ENCODE results near the gene KLHL6. TPM values are rescaled to one million over a fixed set of nuclear protein-coding genes. Genes with fewer than 3 reads are reported as not detected.

KLHL6 gene
- total RNA-seq, 6 donors from 2014 or later: 15.2 to 77.5 (median 25.6) TPM

DNA sequence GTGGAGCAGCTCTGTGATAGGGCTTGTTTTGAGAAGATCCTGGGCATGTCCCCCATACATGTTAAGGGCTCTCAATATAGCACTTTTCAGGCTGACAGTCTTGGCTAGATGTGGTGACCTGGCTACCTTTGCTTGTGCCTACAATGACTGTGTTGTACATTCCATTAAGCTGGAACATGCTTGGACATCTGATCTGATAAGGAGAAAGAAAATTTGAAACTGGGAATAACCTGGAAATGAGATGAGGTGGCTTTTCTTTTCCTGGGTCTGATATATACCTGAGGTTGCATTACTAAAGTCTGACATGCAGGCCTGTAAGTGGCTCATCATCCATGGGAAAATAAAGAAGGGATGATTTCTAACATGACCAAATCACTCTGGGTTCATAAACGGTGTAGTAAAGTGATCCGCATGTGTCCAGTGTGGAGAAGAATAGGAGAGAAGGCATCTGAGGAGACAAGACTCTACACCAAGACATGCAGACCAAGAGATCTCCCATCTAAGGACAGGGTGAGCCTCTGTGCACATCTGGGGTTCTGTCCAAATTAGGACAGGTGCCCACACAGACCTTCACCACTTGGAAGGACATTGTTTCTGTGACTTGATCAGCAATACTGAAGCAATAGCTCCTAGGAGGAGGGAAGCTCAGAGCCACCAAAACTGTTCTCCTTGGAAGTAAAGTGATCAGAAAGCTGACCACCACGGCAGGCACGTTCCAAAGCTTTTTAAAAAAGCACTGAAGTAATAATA, 62.0 kb downstream of the KLHL6 start:
- Histone ChIP-seq H3K27me3 (no peaks in the 10 kb centered on the region), H3K27ac (no peak overlapping the region), H3K4me3 (no peak overlapping the region), H3K4me1 (peaks cover 2 to 25% (median 6%) of the 10 kb centered on the region in 4 donors), H3K9me3 (no peaks in the 10 kb centered on the region), H3K36me3 (peaks cover 0 to 18% (median 3%) of the 10 kb centered on the region in 4 donors)
- TF ChIP-seq EP300 (IDR thresholded peaks at IDR 0.05): no peak
- no peak for TF ChIP-seq POLR2A (IDR thresholded peaks at IDR 0.05)
- TF ChIP-seq, protein P1, sequence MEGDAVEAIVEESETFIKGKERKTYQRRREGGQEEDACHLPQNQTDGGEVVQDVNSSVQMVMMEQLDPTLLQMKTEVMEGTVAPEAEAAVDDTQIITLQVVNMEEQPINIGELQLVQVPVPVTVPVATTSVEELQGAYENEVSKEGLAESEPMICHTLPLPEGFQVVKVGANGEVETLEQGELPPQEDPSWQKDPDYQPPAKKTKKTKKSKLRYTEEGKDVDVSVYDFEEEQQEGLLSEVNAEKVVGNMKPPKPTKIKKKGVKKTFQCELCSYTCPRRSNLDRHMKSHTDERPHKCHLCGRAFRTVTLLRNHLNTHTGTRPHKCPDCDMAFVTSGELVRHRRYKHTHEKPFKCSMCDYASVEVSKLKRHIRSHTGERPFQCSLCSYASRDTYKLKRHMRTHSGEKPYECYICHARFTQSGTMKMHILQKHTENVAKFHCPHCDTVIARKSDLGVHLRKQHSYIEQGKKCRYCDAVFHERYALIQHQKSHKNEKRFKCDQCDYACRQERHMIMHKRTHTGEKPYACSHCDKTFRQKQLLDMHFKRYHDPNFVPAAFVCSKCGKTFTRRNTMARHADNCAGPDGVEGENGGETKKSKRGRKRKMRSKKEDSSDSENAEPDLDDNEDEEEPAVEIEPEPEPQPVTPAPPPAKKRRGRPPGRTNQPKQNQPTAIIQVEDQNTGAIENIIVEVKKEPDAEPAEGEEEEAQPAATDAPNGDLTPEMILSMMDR (IDR thresholded peaks at IDR 0.05): no peak
- no peak for TF ChIP-seq POLR2AphosphoS5 (IDR thresholded peaks at IDR 0.05)
- WGBS, 2 donors: 87 to 90% methylated on average over 4 of the region's 4 CpGs
- ATAC-seq (ENCODE audit: low FRiP score in 2 of 2) (no peak), DNase-seq (peak in 1 of 2 donors; percentile 10)

GRCh38 chr3:183492849-183493179, 62.7 kb downstream of the KLHL6 start:
- no peak overlapping the region for H3K4me3 ChIP-seq
- TF ChIP-seq EP300 (IDR thresholded peaks at IDR 0.05) (no peak), POLR2AphosphoS5 (IDR thresholded peaks at IDR 0.05) (no peak), POLR2A (IDR thresholded peaks at IDR 0.05) (no peak)
- TF ChIP-seq, protein P1 (IDR thresholded peaks at IDR 0.05): no peak
- H3K27me3 ChIP-seq: no peaks in the 10 kb centered on the region
- H3K36me3 ChIP-seq: peaks cover 0 to 18% (median 1%) of the 10 kb centered on the region in 4 donors
- peaks cover 2 to 25% (median 6%) of the 10 kb centered on the region in 4 donors for H3K4me1 ChIP-seq
- DNase-seq: no peak
- no peak for ATAC-seq (ENCODE audit: low FRiP score in 2 of 2)
- peak overlapping the region in 1 of 4 donors; percentile 23 for H3K27ac ChIP-seq
- 70 to 79% methylated on average over 4 of the region's 4 CpGs for WGBS, 2 donors
- no peaks in the 10 kb centered on the region for H3K9me3 ChIP-seq

DNA sequence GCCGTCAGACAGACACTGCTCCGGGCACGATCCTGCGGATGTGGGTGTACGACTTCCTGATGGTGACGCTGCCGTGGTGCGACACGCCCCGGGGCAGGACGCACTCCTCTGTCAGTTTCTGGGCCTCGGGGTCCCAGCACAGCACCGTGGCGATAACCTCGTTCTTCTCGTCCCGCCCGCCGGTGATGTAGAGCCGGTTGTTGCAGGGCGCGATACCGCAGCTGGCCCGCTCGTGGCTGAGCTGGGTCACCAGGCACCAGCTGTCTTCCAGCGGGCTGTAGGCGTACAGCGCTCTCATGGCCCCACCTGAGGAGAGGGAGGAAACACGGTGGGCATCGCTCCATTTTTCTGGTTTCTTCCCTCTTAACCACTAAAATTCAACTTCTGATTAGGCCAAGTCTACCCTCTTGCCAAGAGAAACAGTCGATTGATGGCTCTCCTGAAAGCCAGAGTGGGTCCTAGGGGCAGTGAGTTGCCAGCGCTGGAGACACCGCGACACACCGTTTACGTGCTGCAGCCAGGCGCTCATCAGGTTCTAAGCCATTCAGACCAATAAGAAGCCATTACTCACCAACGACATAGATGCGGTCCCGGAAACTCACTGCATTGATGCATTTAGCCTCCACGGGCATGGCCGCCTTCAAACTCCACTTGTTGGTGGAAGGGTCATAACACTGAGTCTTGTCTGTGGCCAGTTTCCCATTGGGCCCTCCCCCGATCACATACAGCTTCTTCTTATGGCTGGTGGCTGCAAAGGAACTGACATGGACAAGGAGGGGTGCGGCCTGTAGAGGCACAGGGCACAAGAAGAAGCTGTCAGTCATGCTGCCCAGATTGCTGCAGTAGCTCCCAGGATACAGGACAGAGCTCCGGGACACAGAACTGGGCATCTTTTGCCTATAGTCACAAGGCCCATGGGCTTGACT, 63.3 kb downstream of the KLHL6 start:
- no peaks in the 10 kb centered on the region for H3K9me3 ChIP-seq
- WGBS, 2 donors: 95 to 97% methylated on average over 33 to 34 of the region's 45 CpGs
- H3K27ac ChIP-seq: peak overlapping the region in 1 of 4 donors; percentile 23
- TF ChIP-seq EP300 (IDR thresholded peaks at IDR 0.05): no peak
- TF ChIP-seq POLR2AphosphoS5 (IDR thresholded peaks at IDR 0.05): no peak
- TF ChIP-seq, protein P1 (IDR thresholded peaks at IDR 0.05): no peak
- no peak for TF ChIP-seq POLR2A (IDR thresholded peaks at IDR 0.05)
- peaks cover 2 to 25% (median 6%) of the 10 kb centered on the region in 4 donors for H3K4me1 ChIP-seq
- ATAC-seq (ENCODE audit: low FRiP score in 2 of 2): no peak
- no peak overlapping the region for H3K4me3 ChIP-seq
- H3K36me3 ChIP-seq: peaks cover 0 to 18% (median 1%) of the 10 kb centered on the region in 4 donors
- no peaks in the 10 kb centered on the region for H3K27me3 ChIP-seq
- DNase-seq: peak in 1 of 2 donors; percentile 67

- ATAC-seq (ENCODE audit: low FRiP score in 2 of 2) (no peak), DNase-seq (peak in 1 of 2 donors; percentile 32)
- H3K9me3 ChIP-seq: no peaks in the 10 kb centered on the region
- peaks cover 0 to 18% (median 1%) of the 10 kb centered on the region in 4 donors for H3K36me3 ChIP-seq
- no peak for TF ChIP-seq POLR2A (IDR thresholded peaks at IDR 0.05)
- no peak for TF ChIP-seq EP300 (IDR thresholded peaks at IDR 0.05)
- TF ChIP-seq POLR2AphosphoS5 (IDR thresholded peaks at IDR 0.05): no peak
- TF ChIP-seq, protein P1 (IDR thresholded peaks at IDR 0.05): no peak
- WGBS, 2 donors: 87 to 92% methylated on average over 23 of the region's 23 CpGs
- H3K27ac ChIP-seq: peak overlapping the region in 1 of 4 donors; percentile 58
- no peak overlapping the region for H3K4me3 ChIP-seq
- H3K27me3 ChIP-seq: no peaks in the 10 kb centered on the region
- peaks cover 2 to 25% (median 6%) of the 10 kb centered on the region in 4 donors for H3K4me1 ChIP-seq
Measured at GRCh38 chr3:183491109-183491922, 64.2 kb downstream of the KLHL6 start.

Data from upper lobe of left lung (tissue), 6 donors.